ENCODE data around the gene KIDINS220.

The KIDINS220 gene

GRCh38 chr2:8797682-8798081 is 39.7 kb downstream of the KIDINS220 start:
- no peak for TF ChIP-seq CTCF (IDR thresholded peaks at IDR 0.05; ENCODE audit: extremely low read depth, missing control alignments)
- no peak for DNase-seq (ENCODE audit: low spot score)

DNA sequence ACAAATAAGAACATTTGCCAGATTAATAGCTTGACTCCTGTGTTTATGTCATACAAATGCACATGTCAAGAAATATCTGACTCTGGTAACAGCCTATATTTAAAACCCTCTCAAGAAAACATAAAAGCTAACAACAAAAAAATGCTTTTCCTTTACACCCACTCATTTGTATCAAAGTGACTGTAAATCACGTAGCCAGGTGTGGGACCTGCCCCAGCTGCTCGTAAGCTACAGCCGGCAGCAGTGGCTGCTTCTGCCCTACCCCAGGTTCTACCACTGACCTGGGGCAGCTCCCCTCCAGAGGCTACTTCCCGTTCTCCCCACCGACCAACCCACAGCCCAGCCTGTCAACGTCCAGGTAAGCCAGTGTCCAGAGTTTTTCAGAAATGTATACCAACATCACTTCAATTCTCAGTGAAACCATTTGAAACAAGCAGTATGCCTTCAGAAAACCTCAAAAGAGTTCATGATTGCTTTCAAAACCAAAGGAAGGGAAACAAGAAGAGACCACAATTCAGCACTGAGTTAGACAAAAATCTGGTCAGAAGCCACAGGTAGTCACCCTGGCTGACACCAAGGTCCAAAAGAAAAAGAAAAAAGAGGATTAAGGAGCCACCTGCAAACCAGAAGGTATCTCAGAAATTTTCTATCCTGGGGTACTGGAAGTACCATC is 40.4 kb downstream of the KIDINS220 start:
- no peak for TF ChIP-seq CTCF (IDR thresholded peaks at IDR 0.05; ENCODE audit: extremely low read depth, missing control alignments)
- peak; percentile 24 for DNase-seq (ENCODE audit: low spot score)

GRCh38 chr2:8796315-8796848 is 41.0 kb downstream of the KIDINS220 start:
- DNase-seq (ENCODE audit: low spot score) = no peak
- no peak for TF ChIP-seq CTCF (IDR thresholded peaks at IDR 0.05; ENCODE audit: extremely low read depth, missing control alignments)

- DNase-seq (ENCODE audit: low spot score) = no peak
- TF ChIP-seq CTCF (IDR thresholded peaks at IDR 0.05; ENCODE audit: extremely low read depth, missing control alignments) = no peak
These were observed 42.2 kb downstream of the KIDINS220 start for GRCh38 chr2:8794923-8795825.

GRCh38 chr2:8790739-8791162 is 46.7 kb downstream of the KIDINS220 start:
- DNase-seq (ENCODE audit: low spot score) = peak; percentile 17
- no peak for TF ChIP-seq CTCF (IDR thresholded peaks at IDR 0.05; ENCODE audit: extremely low read depth, missing control alignments)

GRCh38 chr2:8786463-8786862 is 51.0 kb downstream of the KIDINS220 start:
- no peak for DNase-seq (ENCODE audit: low spot score)
- TF ChIP-seq CTCF (IDR thresholded peaks at IDR 0.05; ENCODE audit: extremely low read depth, missing control alignments) = no peak

Data from GM20000 (cell line).